CD4-positive, alpha-beta T cell treated with Interleukin-17A for 1 hour (primary cell): ENCODE results near the gene PLEKHA3.

ENCODE experiments used
- DNase-seq: peaks from one replicate; pipeline ENCODE4 v3.0.0-alpha.2; 2020

PLEKHA3 gene

DNA sequence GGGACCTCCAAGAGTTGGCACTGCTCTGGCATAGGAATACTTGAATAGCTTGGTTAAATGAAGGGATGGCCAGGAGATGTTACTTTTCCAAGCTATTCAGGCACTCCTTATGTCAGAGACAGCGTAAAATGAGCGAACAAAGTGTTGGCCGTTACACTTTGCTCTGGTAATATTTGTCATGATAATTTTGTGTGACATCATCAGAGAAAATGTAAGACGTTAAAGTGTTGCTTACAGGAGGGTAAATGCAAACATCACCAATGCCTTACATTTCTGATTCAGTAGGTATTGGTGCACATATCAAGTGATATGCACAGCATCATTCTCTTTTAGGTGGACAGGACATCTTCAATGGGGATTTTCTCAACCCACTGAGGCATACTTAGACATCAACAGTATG lies 46.0 kb downstream of the PLEKHA3 start:
- no peak for DNase-seq

DNA sequence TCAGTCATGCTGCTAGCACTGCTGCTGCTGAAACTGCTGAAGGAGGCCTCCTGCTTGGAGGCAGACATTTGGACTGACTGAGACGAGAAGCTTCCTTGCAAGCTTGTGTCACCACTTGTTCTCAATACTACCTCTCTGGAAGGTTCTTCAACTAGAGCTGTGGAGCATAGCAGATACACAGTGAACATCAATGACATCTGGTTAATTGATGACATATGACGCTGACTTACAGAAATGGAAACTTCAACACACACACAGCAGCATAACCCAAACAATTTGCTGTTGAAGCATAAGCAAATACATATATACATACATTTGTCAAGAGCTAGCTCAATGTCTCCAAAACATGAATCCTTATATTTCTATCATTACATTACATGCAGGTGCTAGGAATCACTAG lies 47.3 kb downstream of the PLEKHA3 start:
- no peak for DNase-seq

DNA sequence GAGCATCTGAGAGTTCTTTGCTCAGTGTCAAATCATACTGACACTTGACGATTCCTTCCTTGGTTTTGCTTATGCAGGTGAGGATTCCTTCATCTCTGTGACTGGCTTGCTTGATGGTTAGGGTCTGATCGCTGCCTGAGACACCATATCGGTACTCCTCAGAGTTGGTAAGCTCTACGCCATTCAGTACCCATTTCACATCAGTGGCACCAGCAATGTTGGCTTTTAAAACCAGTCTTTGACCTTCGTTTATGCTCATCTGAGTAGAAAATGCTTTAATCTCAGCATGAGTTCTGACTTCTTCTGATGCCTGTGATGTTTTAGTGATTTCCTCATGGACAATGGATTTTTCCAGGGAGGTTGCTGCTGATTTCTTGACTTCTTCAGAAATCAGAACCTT lies 48.4 kb downstream of the PLEKHA3 start:
- no peak for DNase-seq

DNA sequence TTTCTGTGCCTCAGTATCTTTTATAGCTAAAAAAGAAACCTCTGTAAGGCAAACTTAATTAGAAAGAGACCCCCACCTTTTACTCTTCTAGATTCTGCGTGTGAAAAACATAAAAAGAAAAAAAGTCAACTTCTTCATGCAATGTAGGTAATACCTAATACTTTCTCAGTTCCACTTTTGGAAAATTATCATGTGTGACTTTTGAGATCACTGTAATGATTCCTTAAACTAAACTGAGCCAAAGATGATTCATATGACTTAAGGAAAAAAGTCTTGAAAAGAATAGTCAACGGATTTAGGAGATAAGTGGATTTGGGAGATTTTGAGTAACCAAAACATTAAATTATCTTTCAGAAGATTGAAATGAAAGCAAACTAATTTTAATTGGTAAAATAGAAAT lies 48.9 kb downstream of the PLEKHA3 start:
- no peak for DNase-seq

DNA sequence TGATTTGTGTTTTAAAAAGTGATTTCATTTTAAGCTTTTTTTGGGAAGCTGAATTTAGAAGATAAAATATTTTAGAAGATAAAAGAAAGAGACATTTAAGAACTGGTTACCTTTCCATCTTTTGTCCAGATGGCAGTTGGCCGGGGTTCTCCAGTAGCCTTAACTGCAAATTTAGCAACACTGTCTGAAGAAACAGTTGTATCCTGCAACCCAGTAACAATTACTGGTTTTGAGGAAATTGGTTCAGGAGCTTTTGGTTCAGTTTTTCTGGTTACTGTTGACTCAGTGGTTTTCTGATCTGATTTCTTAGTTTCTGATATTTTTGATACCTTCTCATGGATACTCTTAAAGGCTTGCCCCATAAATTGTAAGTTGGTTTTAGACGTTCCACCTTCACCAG lies 49.9 kb downstream of the PLEKHA3 start:
- DNase-seq, result no peak

DNA sequence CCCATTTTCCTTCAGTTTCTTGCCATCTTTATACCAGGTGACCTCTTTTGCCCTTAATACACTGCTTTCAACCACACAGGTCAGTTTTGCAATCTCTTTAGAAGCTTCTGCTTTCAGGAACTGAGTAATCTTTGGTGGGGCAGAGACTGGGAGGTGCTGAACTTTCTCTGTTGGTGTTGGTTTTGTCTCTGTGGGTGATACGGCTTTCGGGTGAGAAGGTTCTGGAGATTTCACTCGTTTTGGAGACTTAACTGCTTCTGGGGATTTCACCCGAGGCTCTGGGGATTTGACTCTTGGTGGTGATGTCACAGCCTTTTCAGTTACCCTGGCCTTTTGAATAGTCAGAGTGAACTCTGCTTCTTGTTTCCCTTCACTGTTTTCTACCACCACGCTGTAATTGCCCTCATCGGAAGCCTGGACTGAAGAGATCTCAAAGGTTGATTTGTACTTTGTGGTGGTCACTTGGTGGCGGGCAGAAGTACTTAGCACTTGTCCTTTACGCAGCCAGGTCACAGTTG lies 50.4 kb downstream of the PLEKHA3 start:
- peak; percentile 22 for DNase-seq

DNA sequence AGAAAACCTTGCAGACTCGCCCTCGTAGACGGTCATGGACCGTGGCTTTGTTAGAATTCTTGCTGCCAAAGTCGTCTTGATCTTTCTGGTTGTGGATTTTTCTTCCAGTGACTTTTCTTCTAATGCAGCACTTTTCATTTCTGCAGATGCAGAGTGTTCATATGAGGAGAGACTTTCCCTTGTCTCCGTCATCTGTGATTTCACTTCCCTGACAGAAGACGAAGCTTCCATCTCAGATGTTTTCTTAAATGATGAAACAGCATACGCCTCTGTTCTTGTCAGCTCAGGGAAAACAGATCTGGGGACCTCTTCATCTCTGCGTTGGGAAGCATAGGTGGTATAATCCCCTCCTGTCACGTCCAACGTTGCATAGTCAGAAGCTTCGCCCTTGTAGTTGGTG lies 50.9 kb downstream of the PLEKHA3 start:
- DNase-seq, result no peak

DNA sequence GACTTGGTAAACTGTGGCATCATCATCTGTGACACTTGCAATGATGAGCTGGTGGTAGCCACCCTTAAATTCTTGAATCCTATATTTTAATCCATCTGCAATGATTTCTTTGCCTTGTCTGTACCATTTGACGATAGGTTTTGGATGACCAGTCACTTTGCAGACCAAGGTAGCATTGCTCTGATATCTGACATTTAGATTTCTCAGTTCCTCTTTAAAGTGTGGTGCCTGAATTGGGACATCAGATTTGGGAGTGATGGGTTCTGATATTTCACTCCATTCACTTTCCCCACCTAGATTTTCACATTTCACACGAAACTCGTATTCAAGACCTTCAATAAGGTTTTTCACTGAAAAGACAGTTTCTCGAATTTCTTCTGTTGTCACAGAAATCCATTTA lies 55.8 kb downstream of the PLEKHA3 start:
- DNase-seq, result no peak

DNA sequence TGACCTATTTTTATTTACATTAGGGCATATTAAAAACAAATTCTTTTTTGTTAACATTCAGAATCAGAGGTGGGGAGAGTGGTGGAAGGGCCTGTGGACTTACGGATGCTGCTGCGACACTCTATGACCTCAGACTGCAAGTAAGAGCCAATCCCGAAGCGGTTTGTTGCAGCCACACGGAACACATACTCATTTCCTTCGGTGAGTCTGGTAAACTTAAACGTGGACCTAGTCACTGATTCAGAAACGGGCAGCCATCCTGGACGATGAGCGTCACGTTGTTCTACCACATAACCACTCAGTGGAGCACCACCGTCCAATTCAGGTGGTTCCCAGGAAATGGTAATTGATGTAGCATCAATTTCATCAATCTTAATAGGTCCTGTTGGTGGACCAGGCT lies 61.9 kb downstream of the PLEKHA3 start:
- DNase-seq, result no peak

DNA sequence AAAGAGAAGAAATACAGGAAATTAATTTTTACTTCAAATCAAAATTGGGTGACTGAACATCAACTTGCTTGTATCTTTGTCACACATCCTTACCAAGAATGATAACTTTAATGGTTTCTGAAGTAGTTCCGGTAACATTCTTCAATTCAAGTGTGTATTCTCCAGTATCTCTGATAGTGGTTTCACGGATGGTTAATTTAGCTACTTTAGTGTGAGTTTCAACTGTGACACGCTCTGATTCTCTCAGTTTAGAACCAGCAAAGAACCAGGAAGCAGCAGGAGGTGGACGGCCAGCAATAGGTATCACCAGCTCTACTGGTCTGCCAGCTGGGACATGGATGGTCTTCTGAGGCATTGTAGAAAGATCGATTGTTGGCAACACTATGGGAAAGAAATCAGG lies 62.3 kb downstream of the PLEKHA3 start:
- no peak for DNase-seq

DNA sequence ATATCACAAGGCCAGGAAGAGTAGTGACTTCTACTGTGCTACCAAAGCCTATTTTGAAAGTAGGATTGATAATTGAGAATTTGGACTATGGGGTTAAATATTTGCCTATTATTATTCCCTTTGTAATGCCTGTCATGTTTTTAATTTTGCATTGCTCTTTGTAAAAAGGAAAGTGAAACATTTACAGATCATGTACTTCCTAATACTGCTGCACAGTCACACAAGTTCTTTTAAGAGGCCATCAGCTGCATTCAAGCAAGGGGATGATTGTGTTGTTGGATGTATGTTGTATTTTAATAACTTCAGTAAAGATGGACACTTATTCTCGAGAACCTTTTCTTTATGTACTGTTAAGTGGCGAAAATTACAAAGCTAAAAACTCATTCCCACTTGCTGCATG lies 70.1 kb downstream of the PLEKHA3 start:
- no peak for DNase-seq

DNA sequence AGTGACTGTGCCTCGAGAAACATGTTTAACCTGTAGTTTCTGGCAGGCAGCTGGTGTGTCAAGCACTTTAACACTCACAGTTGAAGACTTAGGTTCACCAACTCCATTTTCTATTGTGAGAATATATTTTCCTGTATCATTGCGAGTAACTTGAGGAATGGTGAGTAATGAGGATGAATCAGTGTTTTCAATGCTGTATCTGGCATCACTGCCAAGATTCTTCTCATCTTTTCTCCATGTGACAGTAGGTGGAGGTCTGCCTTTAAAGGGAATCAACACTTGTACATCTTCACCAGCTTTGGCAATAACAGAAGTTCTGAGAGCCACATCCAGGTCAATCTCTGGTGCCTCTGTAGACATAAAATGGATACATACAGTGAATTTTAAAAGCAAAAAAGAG lies 72.8 kb downstream of the PLEKHA3 start:
- no peak for DNase-seq
